H1 (cell line): ENCODE results near the gene IL4. TPM values are rescaled to one million over a fixed set of nuclear protein-coding genes. Genes with fewer than 3 reads are reported as not detected.

Experiments used
- CTCF ChIA-PET: fragments of 300-600 bp; sonication (Branson Sonifier 250); formaldehyde crosslinking; loops from one replicate; lab custom pipeline; 2021; ENCODE audit not compliant: partially characterized antibody; lab: Charles Lee
- POLR2A ChIA-PET: fragments of 300-600 bp; sonication (Branson Sonifier 250); formaldehyde crosslinking; loops from one replicate; lab custom pipeline; 2021; ENCODE audit warnings: inconsistent platforms; ENCODE audit not compliant: partially characterized antibody; lab: Charles Lee
- DNase-seq, 2 experiments: peaks; one replicate each; pipeline versions ENCODE4 v3.0.0 to v3.0.0-alpha.2; 2010 to 2022; ENCODE audit warnings: low spot score in 2 of 2, low read depth in 1 of 2, mixed read lengths in 1 of 2
- FAIRE-seq: peaks from 2 replicates; lab custom pipeline; 2011; peaks lifted over from hg19 to GRCh38; lab: Jason Lieb, UNC
- H2AFZ ChIP-seq: 2 replicates; pipeline ENCODE4 v1.8.1; 2012; ENCODE audit warnings: low read length, inconsistent platforms
- H2AK5ac ChIP-seq: 2 replicates; pipeline ENCODE4 v1.6.1; 2013; ENCODE audit warnings: low read depth, low read length
- H2BK120ac ChIP-seq: replicated peaks from 2 replicates; pipeline ENCODE3; 2013; ENCODE audit warnings: low read depth, low read length, inconsistent platforms
- H2BK12ac ChIP-seq: 2 replicates; pipeline ENCODE4 v1.6.1; 2013; ENCODE audit warnings: low read depth, low read length
- H2BK15ac ChIP-seq: 2 replicates; pipeline ENCODE4 v1.6.1; 2013; ENCODE audit warnings: low read length
- H2BK20ac ChIP-seq: 2 replicates; pipeline ENCODE4 v1.6.1; 2013; ENCODE audit warnings: low read length
- H2BK5ac ChIP-seq: 2 replicates; pipeline ENCODE4 v1.6.1; 2013; ENCODE audit warnings: low read depth, low read length
- H3K14ac ChIP-seq: 2 replicates; pipeline ENCODE4 v1.6.1; 2013; ENCODE audit warnings: inconsistent platforms; ENCODE audit not compliant: insufficient read length
- H3K18ac ChIP-seq: 2 replicates; pipeline ENCODE4 v1.6.1; 2013; ENCODE audit warnings: low read length; ENCODE audit errors: extremely low read depth
- H3K23ac ChIP-seq: 2 replicates; pipeline ENCODE4 v1.6.1; 2013; ENCODE audit warnings: inconsistent platforms; ENCODE audit not compliant: insufficient read length
- H3K23me2 ChIP-seq: 2 replicates; pipeline ENCODE4 v1.6.1; 2013; ENCODE audit warnings: low read depth, low read length
- H3K27ac ChIP-seq: 2 replicates; pipeline ENCODE4 v1.6.1; 2011; ENCODE audit warnings: low read depth, low read length, inconsistent platforms
- H3K27me3 ChIP-seq, 4 experiments: replicated peaks in 1 of 4; 1 replicate in 1 of 4; 2 replicates in 3 of 4; pipeline versions ENCODE4 v1.6.1 to v1.8.1; 2011 to 2013; ENCODE audit warnings: low read length in 3 of 4, mild to moderate bottlenecking in 3 of 4, inconsistent platforms in 2 of 4, mixed read lengths in 2 of 4, moderate library complexity in 1 of 4; ENCODE audit not compliant: control insufficient read depth in 3 of 4, insufficient read depth in 3 of 4; ENCODE audit errors: extremely low read depth in 1 of 4
- H3K36me3 ChIP-seq, 4 experiments: 2 replicates each; pipeline versions ENCODE4 v1.6.1 to v1.8.1; 2011 to 2013; ENCODE audit warnings: mild to moderate bottlenecking in 4 of 4, low read length in 3 of 4, moderate library complexity in 2 of 4, control low read depth in 1 of 4, inconsistent platforms in 1 of 4; ENCODE audit not compliant: insufficient read depth in 4 of 4, control insufficient read depth in 2 of 4
- H3K4ac ChIP-seq: replicated peaks from 2 replicates; pipeline ENCODE3; 2013; ENCODE audit warnings: low read length, low read depth, mixed read lengths, inconsistent platforms; ENCODE audit not compliant: insufficient read length
- H3K4me1 ChIP-seq, 4 experiments: replicated peaks in 1 of 4; 1 replicate in 1 of 4; 2 replicates in 3 of 4; pipeline versions ENCODE4 v1.6.1 to v1.8.1; 2011 to 2013; ENCODE audit warnings: low read length in 3 of 4, inconsistent platforms in 2 of 4, mixed read lengths in 1 of 4; ENCODE audit not compliant: insufficient read depth in 4 of 4, control insufficient read depth in 3 of 4
- H3K4me2 ChIP-seq, 2 experiments: 2 replicates each; pipeline versions ENCODE4 v1.6.1 to v1.8.1; 2011 to 2013; ENCODE audit warnings: low read depth in 2 of 2, low read length in 2 of 2, control low read depth in 1 of 2, inconsistent platforms in 1 of 2, mild to moderate bottlenecking in 1 of 2; ENCODE audit not compliant: insufficient read depth in 1 of 2
- H3K4me3 ChIP-seq, 4 experiments: fragments of 200-600, 300-600 bp in 1 of 4; sonication (generic), shearing (Covaris generic), sonication (Bioruptor Twin) in 1 of 4; 2 replicates each; pipeline versions ENCODE4 v1.5.1 to v1.8.1; 2011 to 2016; ENCODE audit warnings: low read length in 4 of 4, low read depth in 3 of 4, control low read depth in 2 of 4, inconsistent platforms in 2 of 4, mild to moderate bottlenecking in 2 of 4, mixed read lengths in 1 of 4, moderate library complexity in 1 of 4; ENCODE audit not compliant: insufficient read depth in 2 of 4; ENCODE audit errors: extremely low read depth in 1 of 4
- H3K56ac ChIP-seq: replicated peaks from 2 replicates; pipeline ENCODE3; 2013; ENCODE audit warnings: low read depth, mild to moderate bottlenecking, mixed read lengths, low read length, inconsistent platforms; ENCODE audit not compliant: insufficient read length
- H3K79me1 ChIP-seq: 2 replicates; pipeline ENCODE4 v1.6.1; 2013; ENCODE audit warnings: low read depth, low read length, control low read depth
- H3K79me2 ChIP-seq, 2 experiments: 2 replicates each; pipeline versions ENCODE4 v1.6.1 to v1.8.1; 2012 to 2013; ENCODE audit warnings: low read length in 2 of 2, mild to moderate bottlenecking in 2 of 2, inconsistent platforms in 1 of 2; ENCODE audit not compliant: insufficient read depth in 2 of 2, control insufficient read depth in 1 of 2
- H3K9ac ChIP-seq, 4 experiments: replicated peaks in 1 of 4; 1 replicate in 1 of 4; 2 replicates in 3 of 4; pipeline versions ENCODE4 v1.6.1 to v1.8.1; 2011 to 2013; ENCODE audit warnings: low read depth in 3 of 4, low read length in 3 of 4, control low read depth in 2 of 4, mild to moderate bottlenecking in 2 of 4, moderate library complexity in 2 of 4, inconsistent platforms in 1 of 4; ENCODE audit errors: extremely low read depth in 1 of 4
- H3K9me3 ChIP-seq, 2 experiments: 2 replicates each; pipeline versions ENCODE4 v1.6.1 to v1.8.1; 2012 to 2013; ENCODE audit warnings: mild to moderate bottlenecking in 2 of 2, moderate library complexity in 2 of 2, control low read depth in 1 of 2, inconsistent platforms in 1 of 2, low read depth in 1 of 2, low read length in 1 of 2, mixed read lengths in 1 of 2; ENCODE audit not compliant: insufficient read depth in 2 of 2
- H4K20me1 ChIP-seq, 2 experiments: replicated peaks in 1 of 2; 2 replicates each; pipeline versions ENCODE3 to v1.8.1; 2011 to 2013; ENCODE audit warnings: inconsistent platforms in 2 of 2, low read length in 2 of 2, mild to moderate bottlenecking in 1 of 2; ENCODE audit not compliant: insufficient read depth in 2 of 2, control insufficient read depth in 1 of 2
- H4K5ac ChIP-seq: 2 replicates; pipeline ENCODE4 v1.6.1; 2013; ENCODE audit warnings: low read length, low read depth, mixed read lengths, inconsistent platforms; ENCODE audit not compliant: insufficient read length
- H4K8ac ChIP-seq: 2 replicates; pipeline ENCODE4 v1.8.0; 2013; ENCODE audit warnings: mild to moderate bottlenecking, moderate library complexity, low read length, inconsistent platforms; ENCODE audit not compliant: insufficient read depth; ENCODE audit errors: extremely low read depth
- H4K91ac ChIP-seq: replicated peaks from 2 replicates; pipeline ENCODE3; 2013; ENCODE audit warnings: low read length, mixed read lengths, inconsistent platforms; ENCODE audit not compliant: insufficient read length
- EP300 ChIP-seq, 2 experiments: IDR thresholded peaks; 1 replicate in 1 of 2; 2 replicates in 1 of 2; pipeline ENCODE4 v1.6.1; 2011 to 2012; ENCODE audit warnings: low read depth in 2 of 2, low read length in 2 of 2, mild to moderate bottlenecking in 2 of 2, borderline replicate concordance in 1 of 2, inconsistent platforms in 1 of 2, moderate library complexity in 1 of 2
- GABPA ChIP-seq: IDR thresholded peaks from 2 replicates; pipeline ENCODE4 v1.6.1; 2011; ENCODE audit warnings: mild to moderate bottlenecking, low read length, moderate library complexity, borderline replicate concordance; ENCODE audit not compliant: insufficient read depth
- GTF2F1 ChIP-seq: IDR thresholded peaks from 2 replicates; pipeline ENCODE4 v1.6.1; 2012; ENCODE audit warnings: low read depth, low read length, improper control_type of control experiment, borderline replicate concordance
- JUN ChIP-seq: IDR thresholded peaks from 2 replicates; pipeline ENCODE4 v1.6.1; 2011; ENCODE audit warnings: low read depth, mild to moderate bottlenecking, improper control_type of control experiment, low read length
- MAFK ChIP-seq: IDR thresholded peaks from 2 replicates; pipeline ENCODE4 v1.6.1; 2012; ENCODE audit warnings: low read depth, mild to moderate bottlenecking, improper control_type of control experiment, low read length
- POLR2A ChIP-seq, 2 experiments: IDR thresholded peaks; 1 replicate in 1 of 2; 2 replicates in 1 of 2; pipeline ENCODE4 v1.6.1; 2011; ENCODE audit warnings: low read depth in 2 of 2, low read length in 2 of 2, mild to moderate bottlenecking in 2 of 2; ENCODE audit errors: control extremely low read depth in 1 of 2
- SIX5 ChIP-seq: IDR thresholded peaks from 2 replicates; pipeline ENCODE4 v1.6.1; 2011; ENCODE audit warnings: mild to moderate bottlenecking, low read depth, low read length
- TAF1 ChIP-seq: IDR thresholded peaks from 2 replicates; pipeline ENCODE4 v1.6.1; 2011; ENCODE audit warnings: mild to moderate bottlenecking, low read depth, low read length
- TBP ChIP-seq: IDR thresholded peaks from 2 replicates; pipeline ENCODE4 v1.6.1; 2011; ENCODE audit warnings: low read depth, low read length, improper control_type of control experiment
- WGBS, 2 experiments: shearing (Covaris generic) in 1 of 2; methylation state at CpG; one replicate each; pipeline versions ENCODE4 v1.1.6 to v1.1.7; 2013 to 2015; ENCODE audit warnings: low lambda C conversion rate in 2 of 2, mixed read lengths in 2 of 2, inconsistent platforms in 1 of 2, low coverage in 1 of 2, missing lambda C conversion rate in 1 of 2; ENCODE audit not compliant: insufficient replicate concordance in 2 of 2, insufficient coverage in 1 of 2, insufficient read length in 1 of 2; ENCODE audit errors: extremely low coverage in 1 of 2, missing lambda C conversion rate in 1 of 2; 5-methylcytosine and 5-hydroxymethylcytosine counted together
- polyA plus RNA-seq, 7 experiments: library from polyadenylated mRNA; depleted of rRNA in 3 of 7; stranded (reverse) in 5 of 7; unstranded in 2 of 7; fragments of >200 nt in 5 of 7; fragments of 200-250 nt in 2 of 7; gene quantifications; 1 replicate in 5 of 7; 2 replicates in 1 of 7; 4 replicates in 1 of 7; pipeline versions ENCODE4 v1.2.1 to v1.2.3, GENCODE V29; 2011 to 2013; ENCODE audit warnings: missing spikeins in 2 of 7, mixed read lengths in 2 of 7
- total RNA-seq: library from RNA; stranded (reverse); fragmentation: NEBNext Ultra II Directional; extraction: Animal tissue kit (Norgen Biotek cat#: 25700); gene quantifications from 2 replicates; pipeline ENCODE4 v1.2.1, GENCODE V29; 2021
- TF ChIP-seq, protein P1 (sequence below), 3 experiments: IDR thresholded peaks; 1 replicate in 2 of 3; 2 replicates in 1 of 3; pipeline versions ENCODE4 v1.5.1 to v1.6.1; 2011; ENCODE audit warnings: low read length in 3 of 3, mild to moderate bottlenecking in 3 of 3, inconsistent platforms in 2 of 3, low read depth in 1 of 3, moderate library complexity in 1 of 3; ENCODE audit not compliant: insufficient read depth in 1 of 3; ENCODE audit errors: control extremely low read depth in 1 of 3

IL4 gene
- total and polyA plus RNA-seq, 2 of the 8 experiments (the other 6 are each of a cell fraction or from before 2014, with no cell fraction given), result not detected

DNA sequence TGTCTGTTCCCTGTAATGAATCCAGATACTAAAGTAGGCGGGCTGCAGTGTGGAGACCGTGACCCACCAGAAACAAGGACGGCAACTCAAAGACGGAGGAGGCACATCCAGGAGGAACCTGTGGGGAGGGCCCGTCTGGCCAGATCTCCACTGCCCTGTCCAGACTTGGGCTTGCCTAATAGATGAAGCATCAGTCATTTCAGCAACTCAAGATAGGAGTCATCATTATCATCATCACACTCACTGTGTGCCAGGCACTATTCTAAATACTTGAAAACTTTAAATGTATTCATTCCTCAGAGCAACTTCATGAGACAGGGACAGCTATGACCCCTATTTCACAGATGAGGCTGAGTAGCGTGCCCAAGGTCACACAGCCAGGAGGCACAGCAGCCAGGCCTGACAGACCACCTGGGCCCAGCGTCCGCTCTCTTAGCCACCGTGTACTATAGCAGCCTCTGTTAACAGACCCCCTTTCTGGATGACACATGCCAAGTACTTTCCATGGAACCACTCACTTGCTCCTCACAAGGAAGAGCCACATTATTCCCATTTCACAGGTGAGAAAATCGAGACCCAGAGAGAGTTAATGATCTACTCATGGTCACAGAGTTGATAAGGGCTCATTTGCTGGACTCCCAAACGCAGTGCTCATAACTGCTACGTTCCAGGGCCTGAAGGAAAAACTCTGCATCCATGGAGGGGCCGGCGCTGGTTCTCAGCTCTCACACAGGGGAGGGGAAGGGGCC is 4.9 kb upstream of the IL4 start:
- Histone ChIP-seq H2AK5ac (no peak overlapping the region), H3K23me2 (no peaks in the 10 kb centered on the region)
- CTCF ChIA-PET, result interaction anchor here (0.6 to 1.9 kb wide), 2 partner anchors 10 to 168 kb away, joined by 3 to 9 read pairs; no protein-coding TSS in a partner anchor
- no peak for TF ChIP-seq SIX5
- no peak for TF ChIP-seq JUN
- no peak for TF ChIP-seq POLR2A (IDR thresholded peaks at IDR 0.05; ENCODE audit: control extremely low read depth in 1 of 2, low read depth in 2 of 2, low read length in 2 of 2)
- TF ChIP-seq, protein P1, sequence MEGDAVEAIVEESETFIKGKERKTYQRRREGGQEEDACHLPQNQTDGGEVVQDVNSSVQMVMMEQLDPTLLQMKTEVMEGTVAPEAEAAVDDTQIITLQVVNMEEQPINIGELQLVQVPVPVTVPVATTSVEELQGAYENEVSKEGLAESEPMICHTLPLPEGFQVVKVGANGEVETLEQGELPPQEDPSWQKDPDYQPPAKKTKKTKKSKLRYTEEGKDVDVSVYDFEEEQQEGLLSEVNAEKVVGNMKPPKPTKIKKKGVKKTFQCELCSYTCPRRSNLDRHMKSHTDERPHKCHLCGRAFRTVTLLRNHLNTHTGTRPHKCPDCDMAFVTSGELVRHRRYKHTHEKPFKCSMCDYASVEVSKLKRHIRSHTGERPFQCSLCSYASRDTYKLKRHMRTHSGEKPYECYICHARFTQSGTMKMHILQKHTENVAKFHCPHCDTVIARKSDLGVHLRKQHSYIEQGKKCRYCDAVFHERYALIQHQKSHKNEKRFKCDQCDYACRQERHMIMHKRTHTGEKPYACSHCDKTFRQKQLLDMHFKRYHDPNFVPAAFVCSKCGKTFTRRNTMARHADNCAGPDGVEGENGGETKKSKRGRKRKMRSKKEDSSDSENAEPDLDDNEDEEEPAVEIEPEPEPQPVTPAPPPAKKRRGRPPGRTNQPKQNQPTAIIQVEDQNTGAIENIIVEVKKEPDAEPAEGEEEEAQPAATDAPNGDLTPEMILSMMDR (IDR thresholded peaks at IDR 0.05; ENCODE audit: control extremely low read depth in 1 of 3, insufficient read depth in 1 of 3, low read depth in 1 of 3, low read length in 3 of 3), result no peak
- no peak for TF ChIP-seq EP300 (IDR thresholded peaks at IDR 0.05; ENCODE audit: borderline replicate concordance in 1 of 2, low read depth in 2 of 2, low read length in 2 of 2)
- no peak for TF ChIP-seq GTF2F1
- no peak for TF ChIP-seq MAFK
- TF ChIP-seq TAF1, result no peak
- TF ChIP-seq GABPA, result no peak
- TF ChIP-seq TBP, result no peak

More for the DNA sequence above, 4.9 kb upstream of the IL4 start:
- Histone ChIP-seq H3K4ac (no peak overlapping the region), H4K20me1 (no peaks in the 10 kb centered on the region), H3K4me2 (no peak overlapping the region), H3K36me3 (no peaks in the 10 kb centered on the region), H3K79me2 (no peaks in the 10 kb centered on the region), H2BK120ac (no peak overlapping the region), H2AFZ (no peak overlapping the region), H3K79me1 (no peaks in the 10 kb centered on the region), H3K4me1 (no peaks in the 10 kb centered on the region), H3K14ac (no peak overlapping the region), H2BK20ac (no peak overlapping the region), H3K27me3 (no peaks in the 10 kb centered on the region), H3K18ac (no peak overlapping the region), H2BK5ac (no peak overlapping the region), H4K5ac (no peak overlapping the region), H3K9me3 (0 out of 4 replicates have a peak, but pooled peaks cover 0 to 3% of the 10 kb centered on the region in 2 experiments), H3K27ac (no peak overlapping the region), H3K23ac (no peak overlapping the region), H4K8ac (no peak overlapping the region; the same call in 1 of the 2 replicates), H2BK15ac (no peak overlapping the region), H3K9ac (no peak overlapping the region), H3K56ac (no peak overlapping the region), H4K91ac (no peak overlapping the region), H2BK12ac (no peak overlapping the region), H3K4me3 (no peak overlapping the region)
- WGBS, 2 experiments, result 85% methylated on average over 14 of the region's 14 CpGs; no CpG with 5 or more reads in 1 of the 2 experiments
- POLR2A ChIA-PET, result interaction anchor here (0.6 kb wide), 1 partner anchor 16 kb away, joined by 3 read pairs; no protein-coding TSS in a partner anchor
- DNase-seq, result no peak
- no peak for FAIRE-seq
